LoVo (cell line): Measurements from ENCODE around the gene EPN1.
"Not testable (repeated sequence)": the region's sequence is repeated elsewhere in the genome, so short reads cannot be mapped to it uniquely, and the experiment has no call there.

Experiments
- DNase-seq: peaks from one replicate; pipeline ENCODE4 v3.0.0-alpha.2; 2016; ENCODE audit warnings: low spot score

Gene EPN1

GRCh38 chr19:55693336-55693974 lies 18.4 kb downstream of the EPN1 start:
- no peak for DNase-seq

GRCh38 chr19:55694241-55694655 lies 19.2 kb downstream of the EPN1 start:
- no peak for DNase-seq

GRCh38 chr19:55694656-55695491 lies 19.8 kb downstream of the EPN1 start:
- no peak for DNase-seq

- DNase-seq: no peak
These were observed 20.7 kb downstream of the EPN1 start for GRCh38 chr19:55695511-55696290.

- DNase-seq: no peak
These were observed 21.5 kb downstream of the EPN1 start for GRCh38 chr19:55696301-55697068.

- no peak for DNase-seq
These were observed 22.0 kb downstream of the EPN1 start for GRCh38 chr19:55697069-55697440.

- DNase-seq: no peak
These were observed 22.7 kb downstream of the EPN1 start for GRCh38 chr19:55697698-55698097.

- no peak for DNase-seq
These were observed 23.2 kb downstream of the EPN1 start for GRCh38 chr19:55698256-55698655.

- DNase-seq: no peak
These were observed 24.2 kb downstream of the EPN1 start for GRCh38 chr19:55699221-55699620.

- no peak for DNase-seq
These were observed 25.8 kb downstream of the EPN1 start for GRCh38 chr19:55700813-55701212.

GRCh38 chr19:55702131-55702627 lies 27.2 kb downstream of the EPN1 start:
- no peak for DNase-seq

GRCh38 chr19:55703790-55704215 lies 28.8 kb downstream of the EPN1 start:
- no peak for DNase-seq

GRCh38 chr19:55704494-55705245 lies 29.6 kb downstream of the EPN1 start:
- DNase-seq: no peak

- DNase-seq: no peak
These were observed 30.9 kb downstream of the EPN1 start for GRCh38 chr19:55705972-55706371.

- no peak for DNase-seq
These were observed 36.7 kb downstream of the EPN1 start for GRCh38 chr19:55711719-55712118.

GRCh38 chr19:55712804-55713631 lies 38.0 kb downstream of the EPN1 start:
- no peak for DNase-seq

GRCh38 chr19:55716531-55716930 lies 41.5 kb downstream of the EPN1 start:
- DNase-seq: no peak

GRCh38 chr19:55717251-55717650 lies 42.2 kb downstream of the EPN1 start:
- no peak for DNase-seq

- not testable (repeated sequence) for DNase-seq
These were observed 43.1 kb downstream of the EPN1 start for GRCh38 chr19:55717879-55718711.
